ENCODE results near the gene SLC6A18. TPM values are rescaled to one million over a fixed set of nuclear protein-coding genes. Genes with fewer than 3 reads are reported as not detected.

Gene SLC6A18
- total RNA-seq, 2 donors from 2014 or later: not detected

DNA sequence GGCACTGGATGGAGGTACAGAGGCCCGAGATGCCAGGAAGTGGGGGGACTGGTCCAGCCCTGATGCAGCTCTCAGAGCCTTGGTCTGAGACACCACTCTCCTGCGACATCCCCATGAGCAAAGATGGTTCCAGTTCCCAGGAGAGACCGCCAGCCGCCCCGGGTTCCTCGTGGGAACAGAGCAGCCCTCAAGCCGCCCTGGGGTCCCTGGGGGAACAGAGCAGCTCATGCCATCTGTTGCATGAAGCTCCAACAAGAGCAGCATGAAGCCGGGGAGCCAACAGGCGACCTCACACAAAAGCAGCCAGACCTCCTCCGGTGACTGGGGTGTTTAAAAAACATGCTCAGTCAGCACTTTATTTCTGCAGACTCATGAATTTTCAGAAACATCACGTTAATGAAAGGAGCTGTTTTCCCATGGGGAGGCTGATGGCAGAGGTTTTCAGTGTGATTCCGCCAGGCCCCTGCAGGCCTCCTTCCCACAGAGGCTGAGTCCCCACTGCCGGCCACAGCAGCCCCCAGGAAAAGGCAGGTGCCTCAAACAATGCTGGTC, 6.2 kb downstream of the SLC6A18 start:
- no peak for DNase-seq (ENCODE audit: low spot score)
- intact Hi-C loops (cut with DNase I): no loop called here
- H3K9me3 ChIP-seq: no peaks in the 10 kb centered on the region
- H3K4me1 ChIP-seq (replicated peaks): no peaks in the 10 kb centered on the region
- 62% methylated on average over 12 of the region's 13 CpGs for WGBS
- H3K27ac ChIP-seq: no peak overlapping the region
- H3K4me3 ChIP-seq: no peak overlapping the region
- TF ChIP-seq, protein P1, sequence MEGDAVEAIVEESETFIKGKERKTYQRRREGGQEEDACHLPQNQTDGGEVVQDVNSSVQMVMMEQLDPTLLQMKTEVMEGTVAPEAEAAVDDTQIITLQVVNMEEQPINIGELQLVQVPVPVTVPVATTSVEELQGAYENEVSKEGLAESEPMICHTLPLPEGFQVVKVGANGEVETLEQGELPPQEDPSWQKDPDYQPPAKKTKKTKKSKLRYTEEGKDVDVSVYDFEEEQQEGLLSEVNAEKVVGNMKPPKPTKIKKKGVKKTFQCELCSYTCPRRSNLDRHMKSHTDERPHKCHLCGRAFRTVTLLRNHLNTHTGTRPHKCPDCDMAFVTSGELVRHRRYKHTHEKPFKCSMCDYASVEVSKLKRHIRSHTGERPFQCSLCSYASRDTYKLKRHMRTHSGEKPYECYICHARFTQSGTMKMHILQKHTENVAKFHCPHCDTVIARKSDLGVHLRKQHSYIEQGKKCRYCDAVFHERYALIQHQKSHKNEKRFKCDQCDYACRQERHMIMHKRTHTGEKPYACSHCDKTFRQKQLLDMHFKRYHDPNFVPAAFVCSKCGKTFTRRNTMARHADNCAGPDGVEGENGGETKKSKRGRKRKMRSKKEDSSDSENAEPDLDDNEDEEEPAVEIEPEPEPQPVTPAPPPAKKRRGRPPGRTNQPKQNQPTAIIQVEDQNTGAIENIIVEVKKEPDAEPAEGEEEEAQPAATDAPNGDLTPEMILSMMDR (IDR thresholded peaks at IDR 0.05): no peak
- TF ChIP-seq POLR2AphosphoS5 (IDR thresholded peaks at IDR 0.05) (no peak), POLR2A (IDR thresholded peaks at IDR 0.05) (no peak)
- peaks cover 17% of the 10 kb centered on the region for H3K27me3 ChIP-seq (replicated peaks; ENCODE audit: insufficient read depth)
- no peaks in the 10 kb centered on the region for H3K36me3 ChIP-seq

DNA sequence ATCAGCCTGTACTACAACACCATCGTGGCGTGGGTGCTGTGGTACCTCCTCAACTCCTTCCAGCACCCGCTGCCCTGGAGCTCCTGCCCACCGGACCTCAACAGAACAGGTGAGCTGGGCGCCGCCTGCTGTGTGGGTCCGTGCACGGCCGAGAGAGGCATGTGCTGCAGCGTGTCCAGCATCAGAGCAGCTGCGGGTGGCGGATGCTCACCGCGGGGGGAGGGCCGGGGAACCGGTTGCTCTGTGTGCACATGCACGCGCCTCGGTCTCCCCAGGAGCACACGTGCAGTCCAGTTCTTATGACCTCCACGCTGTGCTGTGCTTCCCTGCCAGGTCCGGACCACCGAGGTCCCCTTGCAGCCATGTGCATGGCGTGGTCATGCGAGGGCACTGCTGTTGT, 7.6 kb downstream of the SLC6A18 start:
- no peak for DNase-seq (ENCODE audit: low spot score)
- Histone ChIP-seq H3K27me3 (replicated peaks; ENCODE audit: insufficient read depth) (peaks cover 17% of the 10 kb centered on the region), H3K36me3 (no peaks in the 10 kb centered on the region), H3K9me3 (no peaks in the 10 kb centered on the region), H3K4me1 (replicated peaks) (no peaks in the 10 kb centered on the region), H3K4me3 (no peak overlapping the region), H3K27ac (no peak overlapping the region)
- TF ChIP-seq POLR2A (IDR thresholded peaks at IDR 0.05) (no peak), POLR2AphosphoS5 (IDR thresholded peaks at IDR 0.05) (no peak)
- TF ChIP-seq, protein P1 (IDR thresholded peaks at IDR 0.05): no peak
- WGBS: 92% methylated on average over 25 of the region's 25 CpGs
- intact Hi-C loops (cut with DNase I): no loop called here

DNA sequence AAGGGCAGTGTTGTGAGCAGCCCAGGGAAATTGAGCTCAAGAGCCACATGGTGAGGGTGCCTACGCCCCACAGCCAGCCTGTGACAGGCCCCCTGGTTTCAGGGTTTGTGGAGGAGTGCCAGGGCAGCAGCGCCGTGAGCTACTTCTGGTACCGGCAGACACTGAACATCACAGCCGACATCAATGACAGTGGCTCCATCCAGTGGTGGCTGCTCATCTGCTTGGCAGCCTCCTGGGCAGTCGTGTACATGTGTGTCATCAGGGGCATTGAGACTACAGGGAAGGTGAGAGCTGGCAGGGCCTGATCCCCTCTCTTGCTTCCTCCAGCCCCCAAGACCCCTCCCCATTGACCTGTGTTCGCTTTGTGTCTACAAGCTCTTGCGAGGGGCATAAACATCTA, 10.2 kb downstream of the SLC6A18 start:
- no peaks in the 10 kb centered on the region for H3K36me3 ChIP-seq
- intact Hi-C loops (cut with DNase I): no loop called here
- TF ChIP-seq POLR2AphosphoS5 (IDR thresholded peaks at IDR 0.05) (no peak), POLR2A (IDR thresholded peaks at IDR 0.05) (no peak)
- TF ChIP-seq, protein P1 (IDR thresholded peaks at IDR 0.05): no peak
- 79% methylated on average over 8 of the region's 8 CpGs for whole genome bisulfite sequencing
- no peak overlapping the region for H3K27ac ChIP-seq
- no peaks in the 10 kb centered on the region for H3K4me1 ChIP-seq (replicated peaks)
- H3K4me3 ChIP-seq: no peak overlapping the region
- H3K9me3 ChIP-seq: no peaks in the 10 kb centered on the region
- H3K27me3 ChIP-seq (replicated peaks; ENCODE audit: insufficient read depth): peaks cover 16% of the 10 kb centered on the region
- DNase-seq (ENCODE audit: low spot score): no peak

DNA sequence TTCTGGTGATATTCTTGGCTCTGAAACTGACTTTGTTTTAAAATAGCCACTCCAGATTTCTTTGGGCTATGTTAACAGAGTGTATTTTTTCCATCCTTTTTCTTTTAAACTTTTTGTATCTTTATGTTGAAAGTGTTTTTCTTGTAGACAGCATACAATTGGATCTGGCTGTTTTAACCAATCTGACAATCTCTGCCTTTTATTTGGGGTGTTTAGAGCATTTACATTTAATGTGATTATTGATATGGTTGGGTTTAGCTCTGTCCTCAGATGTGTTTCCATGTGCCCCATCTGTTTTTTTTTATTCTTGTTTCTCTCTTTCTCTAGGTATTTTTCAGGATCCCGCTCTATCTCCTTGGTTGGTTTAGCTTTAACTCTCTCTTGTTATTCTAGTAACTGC, 10.7 kb downstream of the SLC6A18 start:
- peaks cover 15% of the 10 kb centered on the region for H3K27me3 ChIP-seq (replicated peaks; ENCODE audit: insufficient read depth)
- no peaks in the 10 kb centered on the region for H3K4me1 ChIP-seq (replicated peaks)
- intact Hi-C loops (cut with DNase I): no loop called here
- H3K9me3 ChIP-seq: no peaks in the 10 kb centered on the region
- 97% methylated on average over 1 of the region's 1 CpG for WGBS
- TF ChIP-seq POLR2AphosphoS5 (IDR thresholded peaks at IDR 0.05) (no peak), POLR2A (IDR thresholded peaks at IDR 0.05) (no peak)
- TF ChIP-seq, protein P1 (IDR thresholded peaks at IDR 0.05): no peak
- no peak for DNase-seq (ENCODE audit: low spot score)
- no peak overlapping the region for H3K27ac ChIP-seq
- no peak overlapping the region for H3K4me3 ChIP-seq
- no peaks in the 10 kb centered on the region for H3K36me3 ChIP-seq

DNA sequence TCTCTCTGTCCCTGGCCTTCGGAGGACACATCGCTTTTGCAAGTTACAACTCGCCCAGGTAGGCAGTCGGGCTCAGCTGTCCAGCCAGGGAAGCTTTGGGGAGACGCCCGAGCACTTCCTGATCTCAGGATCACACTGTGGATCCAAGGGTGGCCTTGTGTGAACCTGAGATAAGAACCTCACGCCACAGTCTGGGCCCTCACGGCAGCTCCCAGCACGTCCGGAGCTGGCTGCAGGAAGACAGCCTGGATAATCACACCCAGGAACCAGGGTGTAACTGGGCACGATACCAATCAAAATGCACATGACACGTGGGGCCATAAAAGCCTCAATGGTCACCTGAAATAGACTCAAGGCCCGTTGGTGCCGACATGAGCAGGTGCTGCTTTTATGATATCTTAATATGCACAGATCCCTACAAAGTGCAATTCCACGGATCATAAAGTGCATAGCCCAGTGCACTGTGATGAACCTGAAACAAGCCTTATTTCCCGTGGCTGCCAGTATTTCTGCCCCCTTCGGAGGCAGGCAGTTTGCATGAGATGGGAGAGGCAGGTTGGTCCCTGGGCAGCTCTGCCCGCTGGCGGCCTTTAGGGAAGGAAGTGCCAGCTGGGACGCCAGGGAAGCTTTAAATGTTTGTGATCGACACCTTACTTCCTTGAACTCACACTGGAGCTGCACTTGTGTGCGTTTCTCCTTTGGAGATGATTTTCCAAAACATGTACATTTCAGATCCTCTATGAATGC, 14.5 kb downstream of the SLC6A18 start:
- WGBS: 48% methylated on average over 22 of the region's 22 CpGs
- H3K9me3 ChIP-seq: no peaks in the 10 kb centered on the region
- TF ChIP-seq, protein P1 (IDR thresholded peaks at IDR 0.05): no peak
- TF ChIP-seq POLR2AphosphoS5 (IDR thresholded peaks at IDR 0.05) (no peak), POLR2A (IDR thresholded peaks at IDR 0.05) (no peak)

More for the DNA sequence above, 14.5 kb downstream of the SLC6A18 start:
- no peak overlapping the region for H3K27ac ChIP-seq
- no peak overlapping the region for H3K4me3 ChIP-seq
- peaks cover under 1% of the 10 kb centered on the region for H3K27me3 ChIP-seq (replicated peaks; ENCODE audit: insufficient read depth)
- DNase-seq (ENCODE audit: low spot score): no peak
- no peaks in the 10 kb centered on the region for H3K36me3 ChIP-seq
- intact Hi-C loops (cut with DNase I): no loop called here
- H3K4me1 ChIP-seq (replicated peaks): no peaks in the 10 kb centered on the region

Measured in prostate gland (tissue), 2 donors.